ENCODE measurements around the gene KCNF1. TPM values are rescaled to one million over a fixed set of nuclear protein-coding genes. Genes with fewer than 3 reads are reported as not detected.

KCNF1 gene
- polyA plus RNA-seq, 4 donors = 0.25 to 0.34 TPM; not detected in 2

DNA sequence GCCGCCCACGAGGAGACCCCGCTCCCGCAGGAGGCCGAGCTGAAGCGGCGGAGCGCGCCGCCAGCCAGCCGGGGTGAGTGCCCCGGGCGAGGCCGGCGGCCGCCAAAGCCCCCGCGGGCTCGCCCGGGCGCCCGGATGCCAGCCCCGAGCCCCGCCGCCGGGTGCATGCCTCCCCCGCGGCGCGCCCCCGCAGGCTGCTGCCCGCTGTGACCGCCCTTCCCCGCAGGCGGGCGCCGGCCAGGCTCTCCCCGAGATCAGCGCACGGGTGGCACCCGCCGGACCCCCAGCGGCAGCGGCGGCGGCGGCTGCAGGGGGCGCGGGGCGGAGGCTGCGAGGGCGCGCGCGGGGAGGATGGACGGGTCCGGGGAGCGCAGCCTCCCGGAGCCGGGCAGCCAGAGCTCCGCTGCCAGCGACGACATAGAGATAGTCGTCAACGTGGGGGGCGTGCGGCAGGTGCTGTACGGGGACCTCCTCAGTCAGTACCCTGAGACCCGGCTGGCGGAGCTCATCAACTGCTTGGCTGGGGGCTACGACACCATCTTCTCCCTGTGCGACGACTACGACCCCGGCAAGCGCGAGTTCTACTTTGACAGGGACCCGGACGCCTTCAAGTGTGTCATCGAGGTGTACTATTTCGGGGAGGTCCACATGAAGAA lies 470 bp downstream of the KCNF1 start:
- H3K27ac ChIP-seq (ENCODE audit: low read depth in 1 of 3, low read length in 2 of 3) = no peak overlapping the region
- DNase-seq = peak in 1 of 2 donors; percentile 13
- WGBS, 3 donors = 8 to 21% (median 12%) methylated on average over 42 to 81 of the region's 81 CpGs
- FAIRE-seq = no peak
- no peaks in the 10 kb centered on the region for H3K9me3 ChIP-seq (ENCODE audit: control insufficient read depth in 2 of 2, insufficient read depth in 1 of 2, low read depth in 1 of 2, low read length in 1 of 2)
- no peaks in the 10 kb centered on the region for H3K36me3 ChIP-seq (ENCODE audit: control insufficient read depth in 3 of 3, insufficient read depth in 2 of 3, low read depth in 1 of 3, low read length in 3 of 3)
- H3K4me3 ChIP-seq (ENCODE audit: low read depth in 1 of 3, low read length in 3 of 3) = peak overlapping the region in 2 of 3 donors; percentile 15 to 36
- peaks cover 16 to 36% (median 18%) of the 10 kb centered on the region in 3 donors for H3K27me3 ChIP-seq (ENCODE audit: control insufficient read depth in 3 of 3, insufficient read depth in 3 of 3, low read length in 3 of 3)
- H3K4me1 ChIP-seq (ENCODE audit: control insufficient read depth in 3 of 3, insufficient read depth in 2 of 3, low read depth in 1 of 3, low read length in 2 of 3) = peaks cover 0 to 2% (median 0%) of the 10 kb centered on the region in 3 donors

GRCh38 chr2:10912796-10913455 lies 1.2 kb downstream of the KCNF1 start:
- no peak for FAIRE-seq
- Histone ChIP-seq H3K4me3 (ENCODE audit: low read depth in 1 of 3, low read length in 3 of 3) (no peak overlapping the region), H3K36me3 (ENCODE audit: control insufficient read depth in 3 of 3, insufficient read depth in 2 of 3, low read depth in 1 of 3, low read length in 3 of 3) (no peaks in the 10 kb centered on the region), H3K27me3 (ENCODE audit: control insufficient read depth in 3 of 3, insufficient read depth in 3 of 3, low read length in 3 of 3) (peaks cover 16 to 36% (median 18%) of the 10 kb centered on the region in 3 donors), H3K9me3 (ENCODE audit: control insufficient read depth in 2 of 2, insufficient read depth in 1 of 2, low read depth in 1 of 2, low read length in 1 of 2) (no peaks in the 10 kb centered on the region), H3K4me1 (ENCODE audit: control insufficient read depth in 3 of 3, insufficient read depth in 2 of 3, low read depth in 1 of 3, low read length in 2 of 3) (peaks cover 0 to 2% (median 0%) of the 10 kb centered on the region in 3 donors), H3K27ac (ENCODE audit: low read depth in 1 of 3, low read length in 2 of 3) (no peak overlapping the region)
- no peak for DNase-seq
- 87 to 89% (median 88%) methylated on average over 58 of the region's 58 CpGs for WGBS, 3 donors

DNA sequence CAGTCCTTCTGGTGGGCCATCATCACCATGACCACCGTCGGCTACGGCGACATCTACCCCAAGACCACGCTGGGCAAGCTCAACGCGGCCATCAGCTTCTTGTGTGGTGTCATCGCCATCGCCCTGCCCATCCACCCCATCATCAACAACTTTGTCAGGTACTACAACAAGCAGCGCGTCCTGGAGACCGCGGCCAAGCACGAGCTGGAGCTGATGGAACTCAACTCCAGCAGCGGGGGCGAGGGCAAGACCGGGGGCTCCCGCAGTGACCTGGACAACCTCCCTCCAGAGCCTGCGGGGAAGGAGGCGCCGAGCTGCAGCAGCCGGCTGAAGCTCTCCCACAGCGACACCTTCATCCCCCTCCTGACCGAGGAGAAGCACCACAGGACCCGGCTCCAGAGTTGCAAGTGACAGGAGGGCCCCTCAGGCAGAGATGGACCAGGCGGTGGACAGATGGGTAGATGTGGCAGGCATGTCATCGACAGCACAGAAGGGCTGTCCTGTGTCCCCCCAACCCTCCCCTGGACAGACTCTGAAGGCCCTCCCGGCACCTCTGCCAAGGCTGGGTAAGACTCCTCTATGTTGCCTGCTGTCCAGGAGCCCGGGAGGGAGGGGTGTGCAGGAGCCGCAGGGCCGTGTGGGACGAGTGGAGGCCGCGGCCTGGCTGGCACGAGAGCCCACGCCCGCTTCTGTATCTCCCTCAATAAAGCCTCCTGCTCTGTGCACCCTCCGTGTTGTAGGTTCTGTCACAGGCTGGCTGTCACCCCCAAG lies 2.0 kb downstream of the KCNF1 start:
- no peaks in the 10 kb centered on the region for H3K36me3 ChIP-seq (ENCODE audit: control insufficient read depth in 3 of 3, insufficient read depth in 2 of 3, low read depth in 1 of 3, low read length in 3 of 3)
- 73 to 86% (median 84%) methylated on average over 37 to 38 of the region's 38 CpGs for WGBS, 3 donors
- H3K9me3 ChIP-seq (ENCODE audit: control insufficient read depth in 2 of 2, insufficient read depth in 1 of 2, low read depth in 1 of 2, low read length in 1 of 2) = no peaks in the 10 kb centered on the region
- DNase-seq (no peak), FAIRE-seq (no peak)
- H3K4me3 ChIP-seq (ENCODE audit: low read depth in 1 of 3, low read length in 3 of 3) = no peak overlapping the region
- H3K4me1 ChIP-seq (ENCODE audit: control insufficient read depth in 3 of 3, insufficient read depth in 2 of 3, low read depth in 1 of 3, low read length in 2 of 3) = peaks cover 0 to 2% (median 0%) of the 10 kb centered on the region in 3 donors
- H3K27ac ChIP-seq (ENCODE audit: low read depth in 1 of 3, low read length in 2 of 3) = no peak overlapping the region
- peaks cover 16 to 36% (median 18%) of the 10 kb centered on the region in 3 donors for H3K27me3 ChIP-seq (ENCODE audit: control insufficient read depth in 3 of 3, insufficient read depth in 3 of 3, low read length in 3 of 3)

- Histone ChIP-seq H3K36me3 (ENCODE audit: control insufficient read depth in 3 of 3, insufficient read depth in 2 of 3, low read depth in 1 of 3, low read length in 3 of 3) (no peaks in the 10 kb centered on the region), H3K27me3 (ENCODE audit: control insufficient read depth in 3 of 3, insufficient read depth in 3 of 3, low read length in 3 of 3) (peaks cover 16 to 36% (median 18%) of the 10 kb centered on the region in 3 donors), H3K4me1 (ENCODE audit: control insufficient read depth in 3 of 3, insufficient read depth in 2 of 3, low read depth in 1 of 3, low read length in 2 of 3) (peaks cover 0 to 2% (median 0%) of the 10 kb centered on the region in 3 donors), H3K9me3 (ENCODE audit: control insufficient read depth in 2 of 2, insufficient read depth in 1 of 2, low read depth in 1 of 2, low read length in 1 of 2) (no peaks in the 10 kb centered on the region), H3K27ac (ENCODE audit: low read depth in 1 of 3, low read length in 2 of 3) (no peak overlapping the region), H3K4me3 (ENCODE audit: low read depth in 1 of 3, low read length in 3 of 3) (no peak overlapping the region)
- WGBS, 3 donors = 10 to 30% (median 11%) methylated on average over 7 of the region's 7 CpGs
- no peak for FAIRE-seq
- peak; percentile 41 to 44 for DNase-seq
These were observed 2.5 kb downstream of the KCNF1 start for GRCh38 chr2:10914272-10914693.

DNA sequence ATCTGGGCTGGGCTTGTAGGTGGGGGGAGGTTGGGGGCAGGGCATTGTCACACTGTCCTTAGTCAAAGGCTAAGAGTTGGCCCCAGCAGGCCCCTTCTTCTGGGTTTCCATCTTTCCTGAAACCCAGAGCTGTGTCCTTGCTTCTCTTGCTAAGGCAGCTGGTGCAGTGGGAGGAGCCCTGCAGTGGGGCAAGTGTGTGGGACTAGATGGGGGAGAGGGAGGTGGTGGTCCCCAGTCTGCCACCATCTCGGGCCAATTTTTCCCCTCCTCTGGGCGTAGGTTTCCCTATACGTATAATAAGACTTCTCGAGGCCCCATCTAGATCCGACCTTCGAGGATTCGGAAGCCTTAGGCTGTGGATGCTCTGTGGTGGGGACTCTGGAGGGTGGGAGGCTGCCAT lies 3.5 kb downstream of the KCNF1 start:
- FAIRE-seq = no peak
- Histone ChIP-seq H3K27ac (ENCODE audit: low read depth in 1 of 3, low read length in 2 of 3) (no peak overlapping the region), H3K27me3 (ENCODE audit: control insufficient read depth in 3 of 3, insufficient read depth in 3 of 3, low read length in 3 of 3) (peaks cover 16 to 35% (median 18%) of the 10 kb centered on the region in 3 donors), H3K4me3 (ENCODE audit: low read depth in 1 of 3, low read length in 3 of 3) (no peak overlapping the region), H3K36me3 (ENCODE audit: control insufficient read depth in 3 of 3, insufficient read depth in 2 of 3, low read depth in 1 of 3, low read length in 3 of 3) (no peaks in the 10 kb centered on the region), H3K9me3 (ENCODE audit: control insufficient read depth in 2 of 2, insufficient read depth in 1 of 2, low read depth in 1 of 2, low read length in 1 of 2) (no peaks in the 10 kb centered on the region), H3K4me1 (ENCODE audit: control insufficient read depth in 3 of 3, insufficient read depth in 2 of 3, low read depth in 1 of 3, low read length in 2 of 3) (peaks cover 0 to 2% (median 0%) of the 10 kb centered on the region in 3 donors)
- WGBS, 3 donors = 89 to 95% (median 93%) methylated on average over 7 of the region's 7 CpGs
- no peak for DNase-seq

- H3K4me1 ChIP-seq (ENCODE audit: control insufficient read depth in 3 of 3, insufficient read depth in 2 of 3, low read depth in 1 of 3, low read length in 2 of 3) = peaks cover 0 to 2% (median 0%) of the 10 kb centered on the region in 3 donors
- H3K9me3 ChIP-seq (ENCODE audit: control insufficient read depth in 2 of 2, insufficient read depth in 1 of 2, low read depth in 1 of 2, low read length in 1 of 2) = no peaks in the 10 kb centered on the region
- FAIRE-seq = no peak
- no peak overlapping the region for H3K4me3 ChIP-seq (ENCODE audit: low read depth in 1 of 3, low read length in 3 of 3)
- 79 to 87% (median 84%) methylated on average over 8 to 10 of the region's 10 CpGs for WGBS, 3 donors
- DNase-seq = no peak
- no peak overlapping the region for H3K27ac ChIP-seq (ENCODE audit: low read depth in 1 of 3, low read length in 2 of 3)
- H3K36me3 ChIP-seq (ENCODE audit: control insufficient read depth in 3 of 3, insufficient read depth in 2 of 3, low read depth in 1 of 3, low read length in 3 of 3) = no peaks in the 10 kb centered on the region
- peaks cover 16 to 31% (median 18%) of the 10 kb centered on the region in 3 donors for H3K27me3 ChIP-seq (ENCODE audit: control insufficient read depth in 3 of 3, insufficient read depth in 3 of 3, low read length in 3 of 3)
These were observed 4.1 kb downstream of the KCNF1 start for GRCh38 chr2:10915731-10916276.

- DNase-seq (no peak), FAIRE-seq (no peak)
- no peaks in the 10 kb centered on the region for H3K36me3 ChIP-seq (ENCODE audit: control insufficient read depth in 3 of 3, insufficient read depth in 2 of 3, low read depth in 1 of 3, low read length in 3 of 3)
- H3K4me1 ChIP-seq (ENCODE audit: control insufficient read depth in 3 of 3, insufficient read depth in 2 of 3, low read depth in 1 of 3, low read length in 2 of 3) = peaks cover 0 to 2% (median 0%) of the 10 kb centered on the region in 3 donors
- peaks cover 9 to 23% (median 16%) of the 10 kb centered on the region in 3 donors for H3K27me3 ChIP-seq (ENCODE audit: control insufficient read depth in 3 of 3, insufficient read depth in 3 of 3, low read length in 3 of 3)
- H3K9me3 ChIP-seq (ENCODE audit: control insufficient read depth in 2 of 2, insufficient read depth in 1 of 2, low read depth in 1 of 2, low read length in 1 of 2) = no peaks in the 10 kb centered on the region
- no peak overlapping the region for H3K27ac ChIP-seq (ENCODE audit: low read depth in 1 of 3, low read length in 2 of 3)
- no peak overlapping the region for H3K4me3 ChIP-seq (ENCODE audit: low read depth in 1 of 3, low read length in 3 of 3)
- WGBS, 3 donors = 79 to 86% (median 85%) methylated on average over 6 of the region's 6 CpGs
These were observed 5.2 kb downstream of the KCNF1 start for GRCh38 chr2:10916953-10917352.

DNA sequence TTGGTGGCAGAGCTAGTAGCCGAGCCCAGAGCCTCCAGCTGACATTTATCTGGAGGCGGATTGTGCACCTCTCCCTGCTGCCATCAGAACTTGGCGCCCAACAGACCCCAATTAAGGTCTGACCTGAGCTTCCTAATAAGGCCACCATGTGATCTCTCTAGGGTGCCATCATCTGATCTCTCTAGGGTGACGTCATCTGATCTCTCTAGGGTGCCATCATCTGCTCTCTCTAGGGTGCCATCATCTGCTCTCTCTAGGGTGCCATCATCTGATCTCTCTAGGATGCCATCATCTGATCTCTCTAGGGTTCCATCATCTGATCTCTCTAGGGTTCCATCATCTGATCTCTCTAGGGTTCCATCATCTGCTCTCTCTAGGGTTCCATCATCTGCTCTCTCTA lies 6.2 kb downstream of the KCNF1 start:
- Histone ChIP-seq H3K27ac (ENCODE audit: low read depth in 1 of 3, low read length in 2 of 3) (no peak overlapping the region), H3K36me3 (ENCODE audit: control insufficient read depth in 3 of 3, insufficient read depth in 2 of 3, low read depth in 1 of 3, low read length in 3 of 3) (no peaks in the 10 kb centered on the region), H3K4me1 (ENCODE audit: control insufficient read depth in 3 of 3, insufficient read depth in 2 of 3, low read depth in 1 of 3, low read length in 2 of 3) (peaks cover 0 to 2% (median 0%) of the 10 kb centered on the region in 3 donors), H3K4me3 (ENCODE audit: low read depth in 1 of 3, low read length in 3 of 3) (no peak overlapping the region), H3K9me3 (ENCODE audit: control insufficient read depth in 2 of 2, insufficient read depth in 1 of 2, low read depth in 1 of 2, low read length in 1 of 2) (no peaks in the 10 kb centered on the region), H3K27me3 (ENCODE audit: control insufficient read depth in 3 of 3, insufficient read depth in 3 of 3, low read length in 3 of 3) (peaks cover 2 to 16% (median 7%) of the 10 kb centered on the region in 3 donors)
- FAIRE-seq = no peak
- no peak for DNase-seq
- WGBS, 3 donors = 88 to 92% (median 90%) methylated on average over 4 of the region's 4 CpGs

Measured in small intestine (tissue), 7 donors.